Measurements from ENCODE around the gene TNFSF10. TPM values are rescaled to one million over a fixed set of nuclear protein-coding genes. Genes with fewer than 3 reads are reported as not detected.

Gene TNFSF10
- total RNA-seq, 2 experiments from 2014 or later = 5.1 to 6.8 TPM

DNA sequence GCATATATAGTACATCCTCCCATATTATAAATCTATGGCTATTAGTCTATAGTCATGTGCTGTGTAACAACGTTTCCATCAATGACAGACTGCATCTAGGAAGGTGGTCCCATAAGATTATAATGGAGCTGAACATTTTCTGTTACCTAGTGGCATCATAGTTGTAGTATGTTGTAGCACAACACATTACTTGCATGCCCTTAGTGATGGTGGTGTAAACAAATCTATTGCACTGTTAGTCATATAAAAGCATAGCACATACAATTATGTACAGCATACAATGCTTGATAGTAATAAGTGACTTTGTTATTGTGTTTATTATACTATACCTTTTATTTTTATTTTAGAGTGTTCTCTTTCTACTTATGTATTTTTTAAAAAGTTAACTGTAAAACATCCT, 37.4 kb upstream of the TNFSF10 start:
- Histone ChIP-seq H2AFZ (ENCODE audit: low read length) (no peak overlapping the region), H3K4me1 (ENCODE audit: insufficient read depth, low read length, poor library complexity, severe bottlenecking) (no peaks in the 10 kb centered on the region), H3K4me3 (ENCODE audit: low read depth, low read length, poor library complexity, severe bottlenecking) (no peak overlapping the region), H3K4me2 (ENCODE audit: low read length) (no peak overlapping the region), H4K20me1 (ENCODE audit: insufficient read depth, low read length) (no peaks in the 10 kb centered on the region), H3K9me3 (ENCODE audit: low read length) (no peaks in the 10 kb centered on the region), H3K9me2 (ENCODE audit: insufficient read depth, low read length) (no peaks in the 10 kb centered on the region), H3K79me2 (ENCODE audit: insufficient read depth, low read depth, low read length) (no peaks in the 10 kb centered on the region), H3K36me3 (ENCODE audit: insufficient read depth, low read length) (no peaks in the 10 kb centered on the region), H3K27ac (ENCODE audit: low read depth, low read length, poor library complexity, severe bottlenecking) (no peak overlapping the region)
- TF ChIP-seq EZH2phosphoT487 (IDR thresholded peaks at IDR 0.05; ENCODE audit: borderline replicate concordance, low read depth, low read length) = no peak
- TF ChIP-seq, protein P1, sequence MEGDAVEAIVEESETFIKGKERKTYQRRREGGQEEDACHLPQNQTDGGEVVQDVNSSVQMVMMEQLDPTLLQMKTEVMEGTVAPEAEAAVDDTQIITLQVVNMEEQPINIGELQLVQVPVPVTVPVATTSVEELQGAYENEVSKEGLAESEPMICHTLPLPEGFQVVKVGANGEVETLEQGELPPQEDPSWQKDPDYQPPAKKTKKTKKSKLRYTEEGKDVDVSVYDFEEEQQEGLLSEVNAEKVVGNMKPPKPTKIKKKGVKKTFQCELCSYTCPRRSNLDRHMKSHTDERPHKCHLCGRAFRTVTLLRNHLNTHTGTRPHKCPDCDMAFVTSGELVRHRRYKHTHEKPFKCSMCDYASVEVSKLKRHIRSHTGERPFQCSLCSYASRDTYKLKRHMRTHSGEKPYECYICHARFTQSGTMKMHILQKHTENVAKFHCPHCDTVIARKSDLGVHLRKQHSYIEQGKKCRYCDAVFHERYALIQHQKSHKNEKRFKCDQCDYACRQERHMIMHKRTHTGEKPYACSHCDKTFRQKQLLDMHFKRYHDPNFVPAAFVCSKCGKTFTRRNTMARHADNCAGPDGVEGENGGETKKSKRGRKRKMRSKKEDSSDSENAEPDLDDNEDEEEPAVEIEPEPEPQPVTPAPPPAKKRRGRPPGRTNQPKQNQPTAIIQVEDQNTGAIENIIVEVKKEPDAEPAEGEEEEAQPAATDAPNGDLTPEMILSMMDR (conservative IDR thresholded peaks at IDR 0.05; ENCODE audit: low read length) = no peak
- intact Hi-C loops (cut with micrococcal nuclease; ENCODE audit: unreplicated experiment) = no loop called here
- no peak for DNase-seq (ENCODE audit: low spot score)
- no TSS peak for BruUV-seq (replicated peaks)
- POLR2A ChIA-PET = interaction anchor here (0.6 kb wide), 1 partner anchor 1010 kb away, joined by 4 read pairs; no protein-coding TSS in a partner anchor
- CTCF ChIA-PET (ENCODE audit: unreplicated experiment) = interaction anchor here (0.5 kb wide), 1 partner anchor 20 kb away, joined by 3 read pairs; no protein-coding TSS in a partner anchor

DNA sequence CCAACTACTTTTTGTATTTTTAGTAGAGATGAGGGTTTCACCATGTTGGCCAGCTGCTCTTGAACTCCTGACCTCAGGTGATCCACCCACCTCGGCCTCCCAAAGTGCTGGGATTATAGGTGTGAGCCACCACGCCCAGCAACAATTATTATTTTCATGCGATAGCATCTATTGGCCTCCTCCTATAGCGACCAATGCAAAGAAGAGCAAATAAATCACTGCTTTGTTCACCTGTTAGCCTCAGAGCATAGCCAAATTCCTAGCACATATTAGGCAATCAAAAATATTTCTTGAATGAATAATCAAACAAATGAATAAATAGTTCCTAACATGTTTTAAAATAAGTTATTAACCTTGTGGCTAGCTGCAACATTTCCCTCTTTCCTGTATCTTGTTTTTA, 36.8 kb upstream of the TNFSF10 start:
- POLR2A ChIA-PET = no interaction called here
- CTCF ChIA-PET (ENCODE audit: unreplicated experiment) = no interaction called here
- Histone ChIP-seq H3K9me3 (ENCODE audit: low read length) (no peaks in the 10 kb centered on the region), H3K79me2 (ENCODE audit: insufficient read depth, low read depth, low read length) (no peaks in the 10 kb centered on the region), H3K36me3 (ENCODE audit: insufficient read depth, low read length) (no peaks in the 10 kb centered on the region), H3K4me2 (ENCODE audit: low read length) (no peak overlapping the region), H2AFZ (ENCODE audit: low read length) (no peak overlapping the region), H3K4me3 (ENCODE audit: low read depth, low read length, poor library complexity, severe bottlenecking) (no peak overlapping the region), H3K4me1 (ENCODE audit: insufficient read depth, low read length, poor library complexity, severe bottlenecking) (no peaks in the 10 kb centered on the region), H3K9me2 (ENCODE audit: insufficient read depth, low read length) (no peaks in the 10 kb centered on the region), H3K27ac (ENCODE audit: low read depth, low read length, poor library complexity, severe bottlenecking) (no peak overlapping the region), H4K20me1 (ENCODE audit: insufficient read depth, low read length) (no peaks in the 10 kb centered on the region)
- no peak for TF ChIP-seq EZH2phosphoT487 (IDR thresholded peaks at IDR 0.05; ENCODE audit: borderline replicate concordance, low read depth, low read length)
- TF ChIP-seq, protein P1 (conservative IDR thresholded peaks at IDR 0.05; ENCODE audit: low read length) = no peak
- intact Hi-C loops (cut with micrococcal nuclease; ENCODE audit: unreplicated experiment) = no loop called here
- no peak for DNase-seq (ENCODE audit: low spot score)
- no TSS peak for BruUV-seq (replicated peaks)

DNA sequence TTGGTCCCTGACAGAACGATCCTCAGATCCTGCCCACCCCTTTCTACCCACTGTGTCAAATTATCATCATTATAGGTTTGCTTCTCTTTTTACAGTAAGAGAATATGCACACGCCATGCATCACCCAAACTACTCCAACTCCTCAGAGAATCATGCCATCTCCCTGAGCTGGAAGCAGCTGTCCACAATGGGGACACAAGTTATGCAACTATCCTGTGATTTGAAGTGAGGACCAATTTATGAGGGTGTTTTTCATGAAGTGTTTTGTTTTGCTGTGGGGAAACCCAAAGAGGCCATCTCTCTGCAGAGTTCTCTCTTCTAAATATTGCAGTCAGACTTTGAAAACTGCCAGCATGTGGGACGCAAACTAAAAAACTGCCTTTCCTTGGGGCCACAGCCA, 35.8 kb upstream of the TNFSF10 start:
- Histone ChIP-seq H2AFZ (ENCODE audit: low read length) (no peak overlapping the region), H3K4me3 (ENCODE audit: low read depth, low read length, poor library complexity, severe bottlenecking) (no peak overlapping the region), H3K4me2 (ENCODE audit: low read length) (no peak overlapping the region), H3K9me2 (ENCODE audit: insufficient read depth, low read length) (no peaks in the 10 kb centered on the region), H4K20me1 (ENCODE audit: insufficient read depth, low read length) (no peaks in the 10 kb centered on the region), H3K9me3 (ENCODE audit: low read length) (no peaks in the 10 kb centered on the region), H3K4me1 (ENCODE audit: insufficient read depth, low read length, poor library complexity, severe bottlenecking) (no peaks in the 10 kb centered on the region), H3K36me3 (ENCODE audit: insufficient read depth, low read length) (no peaks in the 10 kb centered on the region), H3K27ac (ENCODE audit: low read depth, low read length, poor library complexity, severe bottlenecking) (no peak overlapping the region), H3K79me2 (ENCODE audit: insufficient read depth, low read depth, low read length) (no peaks in the 10 kb centered on the region)
- BruUV-seq (replicated peaks) = no TSS peak
- ChIA-PET CTCF (ENCODE audit: unreplicated experiment) (no interaction called here), POLR2A (interaction anchor here (0.6 kb wide), 1 partner anchor 520 kb away, joined by 3 read pairs; no protein-coding TSS in a partner anchor)
- intact Hi-C loops (cut with micrococcal nuclease; ENCODE audit: unreplicated experiment) = no loop called here
- TF ChIP-seq, protein P1 (conservative IDR thresholded peaks at IDR 0.05; ENCODE audit: low read length) = no peak
- no peak for TF ChIP-seq EZH2phosphoT487 (IDR thresholded peaks at IDR 0.05; ENCODE audit: borderline replicate concordance, low read depth, low read length)
- no peak for DNase-seq (ENCODE audit: low spot score)

All from OCI-LY7 (cell line).